Thyroid gland (tissue), 4 donors: ENCODE data around the gene KRTAP3-3.

Experiments used
- CTCF ChIP-seq, 6 experiments: fragments of 200-600 bp in 3 of 6; fragments of 450-650 bp in 3 of 6; sonication (generic) in 3 of 6; IDR thresholded peaks; one replicate each; pipeline ENCODE4 v1.5.1; 2016 to 2019; ENCODE audit warnings: antibody characterized with exemption in 6 of 6, mild to moderate bottlenecking in 2 of 6, inconsistent platforms in 1 of 6, moderate library complexity in 1 of 6
- POLR2A ChIP-seq, 2 donors: fragments of 450-650 bp; IDR thresholded peaks; one replicate each; pipeline ENCODE4 v1.6.1; 2017; ENCODE audit warnings: antibody characterized with exemption in 2 of 2, mild to moderate bottlenecking in 2 of 2, moderate library complexity in 1 of 2

- TF ChIP-seq CTCF (IDR thresholded peaks at IDR 0.05), result no peak
- no peak for TF ChIP-seq POLR2A (IDR thresholded peaks at IDR 0.05)
Observed at GRCh38 chr17:40958086-40958953, 35.6 kb downstream of the KRTAP3-3 start.
